Measurements from ENCODE around the gene DIDO1. TPM values are rescaled to one million over a fixed set of nuclear protein-coding genes. Genes with fewer than 3 reads are reported as not detected.

DIDO1 gene
- polyA plus RNA-seq, 1 of the 3 experiments (the other 2 are of a cell fraction), result 14.7 TPM

- TF ChIP-seq ZBTB33 (IDR thresholded peaks at IDR 0.05; ENCODE audit: borderline replicate concordance, low read depth) (no peak), MXI1 (IDR thresholded peaks at IDR 0.05; ENCODE audit: low read depth, low read length) (no peak)
Observed at GRCh38 chr20:62889871-62890270, 36.4 kb downstream of the DIDO1 start (continued).

GRCh38 chr20:62889411-62889810 is 36.9 kb downstream of the DIDO1 start:
- no peaks in the 10 kb centered on the region for H3K79me2 ChIP-seq (ENCODE audit: insufficient read depth)
- H3K4me1 ChIP-seq (ENCODE audit: control insufficient read depth in 1 of 2, insufficient read depth in 2 of 2, low read depth in 1 of 2, low read length in 1 of 2), result peaks cover 17 to 19% of the 10 kb centered on the region in 2 experiments
- ChIA-PET POLR2A (no interaction called here), CTCF (interaction anchor here (1.1 to 7.2 kb wide), 4 partner anchors 11 to 120 kb away, joined by 3 to 77 read pairs (median 6); no protein-coding TSS in a partner anchor)
- H3F3A ChIP-seq (replicated peaks; ENCODE audit: insufficient read depth), result peaks cover 30% of the 10 kb centered on the region
- H2AFZ ChIP-seq (ENCODE audit: low read depth), result no peak overlapping the region
- no peak for TF ChIP-seq SIN3A (IDR thresholded peaks at IDR 0.05; ENCODE audit: borderline replicate concordance, low read depth, low read length)
- TF ChIP-seq FOXM1 (IDR thresholded peaks at IDR 0.05; ENCODE audit: low read depth), result no peak
- no peak for TF ChIP-seq CHD2 (IDR thresholded peaks at IDR 0.05; ENCODE audit: low read length, partially characterized antibody)
- no peak for TF ChIP-seq USF1 (IDR thresholded peaks at IDR 0.05; ENCODE audit: borderline replicate concordance, low read depth)
- no peak for TF ChIP-seq FOXJ3 (CRISPR knock-in tag; IDR thresholded peaks at IDR 0.05)
- no peak for TF ChIP-seq RCOR1 (IDR thresholded peaks at IDR 0.05; ENCODE audit: low read length)
- TF ChIP-seq TEAD4 (IDR thresholded peaks at IDR 0.05; ENCODE audit: borderline replicate concordance, insufficient read depth), result no peak
- TF ChIP-seq REST (IDR thresholded peaks at IDR 0.05; ENCODE audit: low read depth, low read length), result no peak
- TF ChIP-seq TCF12 (IDR thresholded peaks at IDR 0.05), result no peak
- TF ChIP-seq CTCF (IDR thresholded peaks at IDR 0.05), result no peak
- TF ChIP-seq PBX3 (IDR thresholded peaks at IDR 0.05), result no peak
- H3K4me3 ChIP-seq (ENCODE audit: low read depth in 2 of 2, low read length in 1 of 2), result no peak overlapping the region
- H3K4me2 ChIP-seq, result no peak overlapping the region
- H3K9me3 ChIP-seq, result no peaks in the 10 kb centered on the region
- WGBS (ENCODE audit: low lambda C conversion rate), result 85% methylated on average over 5 of the region's 8 CpGs
- no peaks in the 10 kb centered on the region for H3K27me3 ChIP-seq (ENCODE audit: insufficient read depth)
- no peak for DNase-seq
- H3K36me3 ChIP-seq (replicated peaks in 1 of 2; ENCODE audit: control insufficient read depth in 1 of 2, insufficient read depth in 2 of 2, low read length in 1 of 2), result peaks cover 65 to 88% of the 10 kb centered on the region in 2 experiments
- no peak overlapping the region for H3K9ac ChIP-seq
- no peak overlapping the region for H3K27ac ChIP-seq (ENCODE audit: low read depth in 2 of 2, low read length in 1 of 2)
- H3K9me2 ChIP-seq, result no peaks in the 10 kb centered on the region
- H4K20me1 ChIP-seq (ENCODE audit: insufficient read depth), result peaks cover 4% of the 10 kb centered on the region; the same call in 1 of the 2 replicates
